HG02973 (cell line): ENCODE measurements around the gene CIAPIN1.
A peak's percentile ranks its signal among the peaks of the same experiment; 100 is the strongest.
"Not testable (repeated sequence)": the region's sequence is repeated elsewhere in the genome, so short reads cannot be mapped to it uniquely, and the experiment has no call there.

Experiments
- ATAC-seq: cut with Tn5 transposase; IDR thresholded peaks from one replicate; pipeline ENCODE4 v1.9.1; 2021; ENCODE audit warnings: moderate library complexity; ENCODE audit not compliant: unreplicated experiment

Gene CIAPIN1

DNA sequence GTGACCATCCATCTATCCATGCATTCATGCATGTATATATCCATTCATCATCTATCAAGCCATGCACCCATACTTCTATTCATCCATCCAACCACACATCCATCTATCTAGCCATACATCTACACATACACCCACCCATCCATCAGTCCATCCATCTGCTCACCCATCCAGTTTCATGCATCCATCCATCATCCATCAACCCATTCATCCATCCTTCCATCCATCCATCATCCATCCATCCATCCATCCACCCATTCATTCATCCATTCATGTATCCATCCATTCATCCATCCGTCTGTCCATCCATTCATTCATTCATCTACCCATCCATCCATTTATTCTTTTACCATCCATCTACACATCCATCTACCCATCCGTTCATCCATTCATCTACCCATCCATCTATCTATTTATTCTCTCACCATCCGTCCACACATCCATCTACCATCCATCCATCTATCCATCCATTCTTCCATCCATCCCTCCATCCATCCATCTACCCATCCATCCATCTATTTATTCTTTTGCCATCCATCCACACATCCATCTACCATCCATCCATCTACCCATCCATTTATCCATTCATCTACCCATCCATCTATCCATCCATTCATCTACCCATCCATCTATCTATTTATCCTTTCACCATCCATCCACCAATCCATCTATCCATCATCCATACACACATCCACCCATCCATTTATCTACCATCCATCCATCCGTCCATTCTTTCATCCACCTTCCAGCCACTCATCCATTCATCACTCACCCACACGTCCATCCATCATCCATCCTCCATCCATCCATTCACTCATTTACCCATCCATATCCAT is 39.4 kb downstream of the CIAPIN1 start:
- ATAC-seq = no peak

DNA sequence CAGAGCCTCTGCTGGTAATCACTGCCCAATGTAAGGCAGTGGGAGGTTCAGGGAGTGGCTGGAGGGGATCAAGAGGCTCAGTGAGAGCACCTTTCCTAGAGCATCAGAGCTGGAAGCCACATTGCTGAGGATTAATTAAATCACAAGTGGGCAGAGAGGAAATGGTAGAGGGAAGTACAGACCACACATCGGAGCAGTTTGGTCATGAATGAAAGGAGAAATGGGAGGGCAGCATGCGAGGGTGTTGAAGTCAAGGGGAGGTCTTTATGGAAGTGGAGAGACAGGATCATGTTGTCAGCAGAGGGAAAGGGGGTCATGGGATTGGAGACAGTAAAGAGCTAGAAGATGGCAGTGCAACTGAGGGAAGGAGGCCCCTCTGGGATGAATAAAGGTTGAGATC is 40.3 kb downstream of the CIAPIN1 start:
- ATAC-seq = no peak

DNA sequence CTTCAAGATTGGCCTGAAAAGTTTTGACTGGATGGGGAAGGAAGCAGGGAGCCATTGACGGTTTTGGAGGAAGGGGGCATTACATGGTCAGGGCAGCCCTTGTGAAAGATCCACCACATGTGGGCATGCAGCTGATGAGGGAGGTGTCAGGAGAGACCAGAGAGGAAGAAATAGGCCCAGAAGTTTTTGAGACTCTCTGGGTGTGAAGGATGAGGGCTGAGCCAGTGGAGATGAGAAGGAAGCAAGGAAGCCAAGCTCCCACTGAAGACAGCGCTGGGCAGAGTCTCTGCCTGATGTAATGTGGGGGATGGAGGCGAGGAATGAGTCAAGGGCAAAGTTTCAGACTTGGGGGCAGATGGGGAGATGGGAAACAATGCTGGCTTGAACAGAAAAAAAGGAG is 42.1 kb downstream of the CIAPIN1 start:
- no peak for ATAC-seq

DNA sequence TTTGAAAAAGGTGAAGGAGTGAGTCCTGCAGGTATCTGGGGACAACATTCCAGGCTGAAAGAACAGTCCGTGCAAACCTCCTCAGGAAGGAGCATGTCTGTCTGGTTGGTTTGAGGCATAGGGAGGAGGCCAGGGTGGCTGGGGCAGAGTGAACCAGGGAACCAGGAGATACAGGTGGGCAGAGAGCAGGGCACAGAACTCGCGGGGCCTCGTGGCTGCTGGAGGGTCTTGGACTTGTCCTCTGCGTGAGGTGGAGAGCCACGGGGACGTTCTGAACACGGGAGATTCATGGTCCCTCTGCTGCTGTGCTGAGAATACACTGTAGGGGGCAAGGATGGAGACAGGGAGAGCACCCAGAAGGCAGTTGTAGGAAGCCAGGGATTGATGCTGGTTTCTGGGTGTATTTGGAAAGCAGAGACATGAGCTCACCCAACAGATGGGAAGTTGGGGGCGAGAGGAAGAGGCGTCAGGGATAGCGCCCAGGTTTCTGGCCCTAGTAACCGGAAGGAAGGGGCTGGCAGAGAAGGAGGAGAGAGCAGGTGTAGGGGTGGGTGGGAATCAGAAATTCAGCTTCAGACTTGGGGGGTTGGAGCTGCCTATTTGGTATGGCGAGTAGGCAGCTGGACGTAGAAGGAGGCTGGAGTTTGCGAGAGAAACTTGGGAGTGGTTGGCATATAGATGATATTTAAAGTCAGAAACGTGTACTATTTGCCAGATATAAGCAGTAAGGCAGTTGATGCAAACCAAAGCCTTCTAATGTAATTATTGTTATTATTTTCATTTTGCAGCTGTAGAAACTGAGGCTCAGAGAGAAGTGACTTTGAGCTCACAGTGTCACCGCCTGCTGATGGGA is 43.0 kb downstream of the CIAPIN1 start, which contains the start of gene CCL17:
CCL17 (plus strand) TSS at position 803 of the 853 bp plus-strand sequence. CDS start 9,166 bp downstream, outside the sequence.
- ATAC-seq = no peak

DNA sequence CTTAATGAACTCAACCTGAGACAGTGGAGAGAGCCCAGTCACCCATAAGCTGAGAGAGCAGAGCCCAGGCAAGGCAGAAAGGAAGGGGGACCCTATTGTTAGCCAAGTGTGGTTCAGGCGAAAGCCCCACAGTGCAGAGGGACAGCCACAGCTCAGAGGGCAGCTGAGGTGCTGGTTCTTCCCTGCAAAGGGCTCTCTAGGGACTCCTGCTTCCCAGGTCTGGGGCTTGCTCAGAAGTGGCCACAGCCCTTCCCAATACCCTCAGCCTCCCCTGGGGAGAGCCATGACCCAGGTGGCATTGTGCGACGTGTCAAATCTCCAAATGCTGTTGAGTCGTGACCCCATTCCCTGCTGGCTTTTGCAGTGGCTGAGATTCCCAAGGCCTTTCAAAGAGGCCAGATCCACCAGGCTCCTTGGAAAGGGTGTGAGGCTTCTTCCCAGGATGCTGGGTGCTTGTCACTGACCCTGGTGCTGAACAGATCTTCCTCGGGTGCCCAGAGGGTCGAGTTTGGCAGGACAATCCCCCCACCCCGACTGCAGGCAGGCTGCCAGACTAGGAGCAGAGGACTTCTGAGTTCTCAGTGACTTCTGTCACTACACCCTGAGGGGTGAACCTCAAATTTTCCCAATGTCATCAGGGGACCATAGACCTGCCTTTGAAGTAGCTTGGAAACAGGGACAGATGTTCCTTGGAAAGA is 45.1 kb downstream of the CIAPIN1 start:
- no peak for ATAC-seq

DNA sequence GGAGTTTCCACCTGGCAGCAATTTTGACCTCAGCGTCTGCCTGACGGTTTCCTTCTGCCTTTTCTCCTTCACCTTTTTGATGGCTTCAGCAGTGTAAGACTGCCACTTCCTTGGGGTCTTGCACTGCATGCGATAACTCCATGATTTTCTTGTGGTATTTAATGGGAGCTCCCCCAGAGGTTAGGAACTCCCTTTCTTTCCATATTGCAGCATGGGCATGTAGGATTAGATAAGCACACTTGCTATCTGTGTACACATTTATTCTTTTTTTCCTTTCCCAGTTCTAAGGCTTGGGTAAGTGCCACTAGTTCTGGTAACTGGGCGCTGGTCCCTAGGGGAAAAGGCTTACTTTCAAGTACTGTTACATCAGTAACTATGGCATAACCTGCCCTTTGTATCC is 49.7 kb downstream of the CIAPIN1 start:
- not testable (repeated sequence) for ATAC-seq

DNA sequence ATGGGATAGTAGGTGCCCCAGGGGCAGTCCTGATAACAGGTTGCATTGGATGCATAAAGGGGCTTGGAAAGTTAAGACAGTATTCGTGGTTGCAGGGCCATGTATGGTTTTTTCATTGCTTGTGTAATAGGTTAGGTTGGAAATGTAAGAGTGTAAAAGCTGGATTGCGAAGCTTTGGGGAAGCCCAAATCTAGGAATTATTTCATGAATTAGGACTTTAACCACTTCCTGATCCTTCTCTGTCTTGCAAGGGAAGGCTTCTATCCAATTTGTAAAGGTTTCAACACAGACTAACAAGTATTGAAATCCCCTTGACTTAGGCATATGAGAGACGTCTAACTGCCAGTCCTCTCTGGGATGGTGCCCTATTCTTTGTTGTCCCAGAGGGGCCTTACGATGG is 50.4 kb downstream of the CIAPIN1 start:
- no peak for ATAC-seq

DNA sequence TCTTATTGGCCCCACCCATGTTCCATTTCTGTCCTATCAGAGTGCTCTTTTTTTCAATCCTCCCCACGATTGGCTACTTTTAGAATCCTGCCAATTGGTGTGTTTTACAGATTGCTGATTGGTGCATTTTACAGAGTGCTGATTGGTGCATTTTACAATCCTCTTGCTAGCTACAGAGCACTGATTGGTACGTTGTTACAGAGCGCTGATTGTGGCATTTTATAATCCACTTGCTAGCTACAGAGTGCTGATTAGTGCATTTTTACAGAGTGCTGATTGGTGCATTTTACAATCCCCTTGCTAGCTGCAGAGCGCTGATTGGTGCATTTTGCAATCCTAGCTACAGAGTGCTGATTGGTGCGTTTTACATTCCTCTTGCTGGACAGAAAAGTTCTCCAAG is 52.2 kb downstream of the CIAPIN1 start:
- no peak for ATAC-seq

DNA sequence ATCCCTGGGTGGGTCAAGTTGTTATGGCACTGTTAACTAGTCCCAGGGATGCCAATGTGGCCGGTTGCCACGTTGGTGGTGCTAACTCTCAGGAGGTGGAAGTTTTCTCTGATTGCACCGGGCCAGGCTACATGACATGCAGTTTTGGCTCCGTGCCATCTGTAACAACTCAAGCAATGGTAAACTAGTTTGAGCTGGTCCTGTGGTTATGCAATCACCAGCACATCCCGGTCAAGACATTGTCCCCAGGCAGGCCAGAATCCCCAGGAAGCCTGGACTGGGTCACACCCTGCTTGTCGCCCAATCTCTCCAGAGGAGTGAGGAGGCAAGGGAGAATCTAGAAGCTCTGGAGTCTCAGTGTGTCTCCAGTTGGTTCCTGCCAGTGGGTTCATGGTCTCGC is 52.7 kb downstream of the CIAPIN1 start:
- no peak for ATAC-seq

DNA sequence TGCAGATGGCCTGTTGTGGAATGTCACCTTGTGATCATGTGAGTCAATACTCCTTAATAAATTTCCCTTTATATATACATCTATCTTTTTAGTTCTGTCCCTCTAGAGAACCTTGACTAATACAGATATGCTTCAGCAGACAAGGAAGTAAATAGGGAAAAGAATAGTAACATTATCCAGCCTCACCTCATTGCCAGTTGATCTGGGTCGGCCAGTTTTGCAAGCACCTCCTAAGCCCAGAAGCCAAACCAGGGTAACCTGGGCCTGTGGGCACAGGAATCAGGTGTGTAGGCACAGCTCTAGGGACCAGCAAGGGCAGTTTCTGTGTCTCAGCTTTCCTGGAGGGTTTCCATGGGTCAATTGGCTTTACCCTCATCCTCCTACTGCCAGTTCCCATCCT is 54.5 kb downstream of the CIAPIN1 start:
- ATAC-seq = no peak

DNA sequence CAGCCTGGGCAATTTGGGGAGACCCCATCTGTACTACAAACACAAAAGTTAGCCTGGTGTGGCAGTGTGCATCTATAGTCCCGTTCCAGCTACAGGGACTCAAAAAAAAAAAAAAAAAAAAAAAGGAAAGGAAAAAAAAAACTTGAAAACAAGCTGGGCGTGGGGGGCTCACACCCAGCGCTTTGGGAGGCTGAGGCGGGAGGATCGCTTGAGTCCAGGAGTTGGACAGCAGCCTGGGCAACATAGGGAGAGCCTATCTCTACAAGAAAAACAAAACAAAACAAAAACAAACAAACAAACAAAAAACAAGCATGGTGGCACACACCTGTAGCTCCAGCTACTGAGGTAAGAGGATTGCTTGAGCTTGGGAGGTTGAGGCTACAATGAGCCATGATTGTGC is 55.5 kb downstream of the CIAPIN1 start:
- no peak for ATAC-seq

DNA sequence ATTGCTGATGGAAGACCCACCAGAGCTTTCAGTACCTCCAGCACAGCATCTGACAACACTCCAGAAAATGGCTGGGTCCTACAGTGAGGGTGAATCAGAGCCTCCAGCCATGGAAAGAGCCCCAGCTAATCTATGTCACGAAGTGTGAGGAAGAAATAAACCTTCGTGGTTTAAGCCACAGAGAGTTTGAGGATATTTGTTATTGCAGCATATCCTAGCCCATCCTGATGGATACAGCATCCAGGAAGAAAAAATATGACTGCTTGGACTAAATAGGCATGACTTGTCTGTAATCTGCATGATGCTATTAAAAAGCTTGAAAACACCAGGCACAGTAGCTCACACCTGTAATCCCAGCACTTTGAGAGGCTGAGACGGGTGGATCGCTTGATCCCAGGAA is 55.9 kb downstream of the CIAPIN1 start:
- ATAC-seq = no peak

DNA sequence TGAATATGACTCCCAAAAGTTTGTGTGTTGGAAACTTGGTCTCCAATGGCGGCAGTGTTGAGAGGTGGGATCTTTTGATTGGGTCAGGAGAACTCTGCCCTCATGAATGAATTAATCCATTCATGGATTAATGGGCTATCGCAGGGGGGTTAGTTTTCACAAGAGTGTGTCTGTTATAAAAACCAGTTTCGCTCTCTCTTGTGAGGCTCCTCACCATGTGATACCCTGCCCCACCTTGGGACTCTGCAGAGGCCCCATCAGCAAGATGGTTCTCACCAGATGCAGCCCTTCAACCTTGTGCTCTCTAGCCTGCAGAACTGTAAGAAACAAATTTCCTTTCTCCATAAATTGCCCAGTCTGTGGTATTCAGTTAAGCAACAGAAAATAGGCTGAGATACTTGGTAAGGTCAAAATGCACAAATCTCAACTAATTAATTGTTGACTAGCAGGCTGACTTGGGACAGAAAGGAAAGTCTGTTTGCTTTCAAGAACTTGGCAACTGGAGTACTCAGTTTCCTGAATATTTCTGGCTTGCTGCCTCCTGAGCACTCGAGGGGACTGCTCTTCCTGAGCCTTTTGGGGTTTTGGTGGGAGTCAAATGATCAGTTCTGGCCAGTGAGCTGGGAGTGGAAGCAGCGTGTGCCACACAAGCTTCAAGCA is 56.4 kb downstream of the CIAPIN1 start:
- ATAC-seq = no peak

DNA sequence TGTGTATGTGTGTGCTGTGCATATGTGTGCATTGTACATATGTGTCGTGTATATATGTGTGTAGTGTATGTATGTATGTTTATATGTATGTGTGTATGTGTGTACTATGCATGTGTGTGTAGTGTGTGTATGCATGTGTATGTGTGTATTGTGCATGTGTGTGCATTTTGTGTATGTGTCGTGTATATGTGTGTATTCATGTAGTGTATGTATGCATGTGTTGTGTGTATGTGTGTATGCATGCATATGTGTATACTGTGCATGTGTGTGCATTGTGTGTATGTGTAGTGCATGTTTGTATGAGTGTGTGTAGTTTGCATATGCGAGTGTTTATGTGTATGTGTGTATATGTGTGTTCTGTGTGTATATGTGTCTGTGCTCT is 58.1 kb downstream of the CIAPIN1 start:
- no peak for ATAC-seq

DNA sequence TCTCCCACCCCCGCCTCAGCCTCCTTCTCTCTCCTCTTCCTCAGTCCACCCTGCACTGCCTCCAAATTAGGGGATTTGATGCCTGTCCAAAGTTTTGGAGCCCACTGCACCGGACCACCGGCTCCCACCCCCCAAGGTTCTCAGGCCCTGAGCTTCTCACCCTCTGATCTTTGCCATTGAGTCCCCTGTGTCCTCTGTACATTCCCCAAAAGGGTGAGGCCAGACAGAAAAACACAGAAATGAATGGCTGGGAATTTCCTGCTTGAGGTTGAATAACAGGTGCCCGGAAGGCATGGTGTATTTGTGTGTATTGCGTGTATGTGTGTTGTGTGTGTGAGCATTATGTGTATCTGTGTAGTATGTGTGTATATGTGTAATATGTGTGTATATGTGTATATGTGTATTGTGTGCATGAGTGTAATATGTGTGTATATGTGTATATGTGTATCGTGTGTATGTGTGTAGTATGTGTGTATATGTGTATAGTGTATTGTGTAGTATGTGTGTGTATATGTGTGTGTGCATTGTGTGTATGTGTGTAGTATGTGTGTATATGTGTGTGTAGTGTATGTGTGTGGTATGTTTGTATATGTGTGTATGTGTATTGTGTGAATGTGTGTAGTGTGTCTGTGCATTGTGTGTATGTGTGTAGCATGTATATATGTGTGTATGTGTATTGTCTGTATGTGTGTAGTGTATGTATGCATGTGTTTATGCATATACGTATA is 58.7 kb downstream of the CIAPIN1 start:
- ATAC-seq = peak; percentile 52

DNA sequence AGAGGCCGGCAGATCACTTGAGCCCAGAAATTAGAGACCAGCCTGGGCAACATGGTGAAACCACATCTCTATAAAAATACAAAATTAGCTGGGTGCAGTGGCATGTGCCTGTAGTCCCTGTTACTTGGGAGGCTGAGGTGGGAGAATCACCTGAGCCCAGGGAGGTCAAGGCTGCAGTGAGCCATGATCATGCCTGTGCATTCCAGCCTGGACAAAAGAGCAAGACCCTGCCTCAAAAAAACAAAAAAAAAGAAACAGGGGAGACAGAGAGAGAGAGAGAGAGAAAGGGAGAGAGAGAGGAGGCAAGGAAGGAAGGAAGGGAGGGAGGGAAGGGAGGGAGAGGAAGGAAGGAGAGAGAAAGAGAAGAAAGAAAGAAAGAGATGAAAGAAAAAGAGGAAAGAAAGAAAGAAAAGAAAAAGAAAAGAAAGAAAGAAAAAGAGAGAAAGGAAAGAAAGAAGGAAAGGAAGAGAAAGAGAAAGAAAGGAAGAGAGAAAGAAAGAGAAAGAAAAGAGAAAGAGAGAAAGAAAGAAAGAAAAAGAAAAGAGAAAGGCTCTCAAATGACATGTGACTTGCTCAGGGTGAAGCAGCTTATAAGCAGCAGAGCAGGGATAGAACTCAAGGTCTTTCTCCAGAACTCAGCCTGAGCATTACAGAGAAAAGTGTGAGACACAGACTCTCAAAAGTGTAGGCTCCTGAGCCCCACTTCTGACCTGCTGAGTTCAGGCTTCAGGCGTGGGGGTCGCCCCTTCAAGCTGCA is 59.4 kb downstream of the CIAPIN1 start:
- peak; percentile 30 for ATAC-seq

DNA sequence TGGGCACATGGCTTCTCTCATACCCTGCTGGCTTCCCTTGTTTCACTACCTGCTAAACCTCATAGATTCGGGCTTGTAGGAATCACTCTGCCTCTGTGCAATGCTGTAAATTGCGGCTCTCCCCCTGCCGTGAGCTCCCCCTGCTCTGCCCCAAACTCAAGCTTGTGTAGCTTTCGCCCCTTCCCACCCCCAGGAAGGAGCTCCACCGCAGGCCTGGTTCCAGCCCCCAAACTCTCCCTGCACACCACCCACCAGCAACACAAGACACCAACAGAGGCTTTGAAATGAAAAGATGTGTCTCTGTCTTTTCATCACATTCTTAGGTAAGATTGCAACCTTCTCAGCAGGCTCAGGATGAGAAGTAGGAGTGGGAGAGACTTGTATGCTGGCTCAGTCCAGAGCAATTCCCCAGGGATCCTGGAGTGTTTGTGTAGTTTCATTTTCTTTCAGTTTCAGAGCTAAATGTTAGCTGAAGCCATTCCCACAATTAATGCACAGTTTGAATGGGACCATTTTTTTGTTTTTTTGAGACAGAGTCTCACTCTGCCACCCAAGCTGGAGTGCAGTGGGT is 60.7 kb downstream of the CIAPIN1 start:
- ATAC-seq = no peak

DNA sequence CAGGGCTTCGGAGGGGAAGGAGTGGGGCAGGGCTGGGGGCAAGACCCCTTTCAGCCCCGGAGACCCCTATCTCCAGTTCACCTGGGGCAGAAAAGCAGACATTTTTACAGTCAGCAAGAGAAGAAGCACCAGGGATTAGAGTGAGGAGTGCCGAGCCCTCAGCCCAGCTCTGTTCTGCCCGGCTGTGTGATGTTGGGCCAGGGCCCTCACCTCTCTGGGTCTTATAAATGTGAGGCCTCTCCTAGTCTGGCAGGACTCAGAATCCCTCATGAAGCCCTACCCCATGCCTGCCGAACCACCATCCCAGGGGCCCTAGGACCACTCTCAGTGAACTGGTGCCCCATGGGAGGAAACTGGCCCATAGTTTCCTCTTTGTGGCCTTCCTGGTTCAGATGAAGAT is 62.1 kb downstream of the CIAPIN1 start:
- no peak for ATAC-seq
